Small intestine (tissue), 7 donors: ENCODE data around the gene ABCF1. TPM values are rescaled to one million over a fixed set of nuclear protein-coding genes. Genes with fewer than 3 reads are reported as not detected.

Experiments used
- DNase-seq, 2 donors: peaks; one replicate each; pipeline versions ENCODE4 v3.0.0 to v3.0.0-alpha.2; 2013
- FAIRE-seq: peaks from 2 replicates; lab custom pipeline; 2012; peaks lifted over from hg19 to GRCh38; lab: Jason Lieb, UNC
- H3K27ac ChIP-seq, 3 donors: one replicate each; pipeline ENCODE4 v1.5.1; 2013; ENCODE audit warnings: low read length in 2 of 3, mild to moderate bottlenecking in 2 of 3, control low read depth in 1 of 3, inconsistent platforms in 1 of 3, low read depth in 1 of 3, moderate library complexity in 1 of 3
- H3K27me3 ChIP-seq, 3 donors: one replicate each; pipeline ENCODE4 v1.6.1; 2013; ENCODE audit warnings: low read length in 3 of 3, inconsistent platforms in 1 of 3; ENCODE audit not compliant: control insufficient read depth in 3 of 3, insufficient read depth in 3 of 3
- H3K36me3 ChIP-seq, 3 donors: one replicate each; pipeline ENCODE4 v1.6.1; 2013; ENCODE audit warnings: low read length in 3 of 3, inconsistent platforms in 1 of 3, low read depth in 1 of 3, mild to moderate bottlenecking in 1 of 3, moderate library complexity in 1 of 3; ENCODE audit not compliant: control insufficient read depth in 3 of 3, insufficient read depth in 2 of 3
- H3K4me1 ChIP-seq, 3 donors: one replicate each; pipeline ENCODE4 v1.6.1; 2013; ENCODE audit warnings: low read length in 2 of 3, inconsistent platforms in 1 of 3, low read depth in 1 of 3, mild to moderate bottlenecking in 1 of 3, moderate library complexity in 1 of 3; ENCODE audit not compliant: control insufficient read depth in 3 of 3, insufficient read depth in 2 of 3
- H3K4me3 ChIP-seq, 3 donors: one replicate each; pipeline ENCODE4 v1.5.1; 2013; ENCODE audit warnings: low read length in 3 of 3, control low read depth in 1 of 3, inconsistent platforms in 1 of 3, low read depth in 1 of 3, mild to moderate bottlenecking in 1 of 3, moderate library complexity in 1 of 3
- H3K9me3 ChIP-seq, 2 donors: one replicate each; pipeline ENCODE4 v1.6.1; 2013; ENCODE audit warnings: low read depth in 1 of 2, low read length in 1 of 2; ENCODE audit not compliant: control insufficient read depth in 2 of 2, insufficient read depth in 1 of 2
- whole genome bisulfite sequencing, 3 donors: extraction: QIAGEN DNeasy Blood & Tissue Kit; methylation state at CpG; one replicate each; pipeline ENCODE4 v1.1.7; 2013; 5-methylcytosine and 5-hydroxymethylcytosine counted together
- polyA plus RNA-seq, 4 donors: library from polyadenylated mRNA; stranded (reverse) in 3 of 4; unstranded in 1 of 4; fragments of 200-250 nt in 3 of 4; fragments of 120-200 nt in 1 of 4; gene quantifications; one replicate each; pipeline versions ENCODE4 v1.2.1 to v1.2.3, GENCODE V29; 2013
- donor health status: healthy with polysubstance abuse.
- donor health status: control.
- donor health status: control.
- donor health status: Bipolar disorder and iron deficiency.
- donor health status: healthy.

The ABCF1 gene
- polyA plus RNA-seq, 4 donors = 30.0 to 76.5 (median 38.8) TPM

DNA sequence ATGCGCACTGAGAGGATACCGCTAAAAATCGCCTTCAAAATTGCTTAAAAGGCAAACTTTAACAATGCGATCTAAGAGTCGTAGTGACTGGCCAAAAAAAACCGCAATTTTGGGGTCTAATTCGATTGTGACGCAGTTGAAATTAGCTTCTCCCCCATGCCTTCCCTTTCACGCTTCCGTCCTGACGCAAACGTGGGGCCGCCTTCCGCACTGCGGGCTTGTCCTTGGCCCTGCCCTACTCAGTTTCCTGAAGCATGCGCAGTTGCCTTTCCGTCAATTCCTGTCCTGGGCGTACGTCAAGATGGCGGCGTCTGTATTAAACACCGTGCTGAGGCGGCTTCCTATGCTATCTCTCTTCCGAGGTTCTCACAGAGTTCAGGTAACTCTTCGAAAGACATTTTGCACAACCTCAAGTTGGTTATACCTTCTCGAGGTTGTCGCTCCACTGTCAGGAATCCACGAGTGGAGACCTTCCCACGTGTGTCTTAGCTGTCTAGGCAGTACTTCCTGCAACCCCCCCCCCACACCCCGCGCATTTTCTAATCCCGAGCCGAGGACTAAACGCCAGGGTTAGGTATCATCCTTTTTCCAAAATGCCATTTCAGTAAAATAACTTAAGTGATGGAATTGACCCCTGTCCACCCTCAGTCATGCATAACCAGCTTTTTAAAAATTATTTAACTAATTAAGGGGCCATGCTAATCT lies 46.5 kb downstream of the ABCF1 start, which contains the start of gene MRPS18B:
MRPS18B (plus strand) TSS at position 276 of the 705 bp plus-strand sequence; CDS start at position 302, 26 bp downstream.
- no peak for FAIRE-seq
- H3K27me3 ChIP-seq = no peaks in the 10 kb centered on the region
- peaks cover 0 to 22% (median 3%) of the 10 kb centered on the region in 3 donors for H3K4me1 ChIP-seq
- DNase-seq = peak; percentile 99
- WGBS, 3 donors = 0% methylated on average over 34 of the region's 34 CpGs
- peak within 1 kb of the TSS; percentile 65 to 92 (median 79) for H3K4me3 ChIP-seq
- H3K36me3 ChIP-seq = peaks cover 2 to 36% (median 12%) of the 10 kb centered on the region in 3 donors
- no peaks in the 10 kb centered on the region for H3K9me3 ChIP-seq
- peak within 1 kb of the TSS; percentile 96 to 99 (median 98) for H3K27ac ChIP-seq

DNA sequence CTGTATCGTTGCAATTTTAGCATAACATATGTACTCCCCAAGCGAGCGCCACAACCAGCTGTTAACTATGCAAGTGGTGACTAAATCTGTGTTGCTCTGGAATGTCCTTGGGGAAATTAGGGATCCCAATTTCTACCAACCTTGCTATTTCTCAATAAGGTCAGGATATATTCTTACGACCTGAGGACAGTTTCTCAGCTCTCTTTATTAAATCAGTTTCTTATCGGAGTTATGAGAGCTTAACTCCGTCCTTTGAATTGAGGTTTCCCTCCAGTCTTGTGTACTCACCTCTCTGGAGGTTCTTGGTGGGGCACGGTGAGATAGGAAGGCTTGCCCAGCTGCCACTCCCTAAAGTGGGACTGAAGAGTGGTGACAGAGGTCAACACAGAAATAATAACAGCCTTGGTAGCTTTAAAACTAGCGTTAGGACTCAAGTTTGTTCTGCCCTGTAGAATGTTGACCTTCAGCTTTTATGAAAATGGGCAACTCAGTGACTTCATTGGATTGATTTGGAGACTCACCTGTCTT lies 47.1 kb downstream of the ABCF1 start:
- Histone ChIP-seq H3K36me3 (peaks cover 5 to 41% (median 13%) of the 10 kb centered on the region in 3 donors), H3K27ac (peak overlapping the region; percentile 82 to 96 (median 93)), H3K4me3 (peak overlapping the region; percentile 35 to 72 (median 65)), H3K4me1 (peaks cover 0 to 21% (median 3%) of the 10 kb centered on the region in 3 donors), H3K27me3 (no peaks in the 10 kb centered on the region), H3K9me3 (no peaks in the 10 kb centered on the region)
- DNase-seq = peak; percentile 73 to 85
- FAIRE-seq = no peak
- WGBS, 3 donors = 1 to 10% (median 2%) methylated on average over 8 of the region's 8 CpGs

DNA sequence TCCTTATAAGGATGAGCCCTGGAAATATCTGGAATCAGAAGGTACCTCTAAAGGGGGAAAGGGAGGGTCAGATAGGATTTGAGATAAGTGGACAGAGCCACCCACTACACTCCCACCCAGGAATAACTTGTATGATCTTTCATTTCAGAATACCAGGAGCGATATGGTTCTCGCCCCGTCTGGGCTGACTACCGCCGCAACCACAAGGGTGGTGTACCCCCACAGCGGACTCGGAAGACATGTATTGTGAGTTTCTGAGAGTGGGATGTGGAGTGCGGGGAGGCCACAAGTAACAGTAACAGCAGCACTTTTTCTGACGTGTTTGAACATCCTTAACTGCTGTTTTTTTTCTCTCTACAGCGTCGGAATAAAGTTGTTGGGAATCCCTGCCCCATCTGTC lies 48.3 kb downstream of the ABCF1 start:
- Histone ChIP-seq H3K4me3 (no peak overlapping the region), H3K27ac (peak overlapping the region in 1 of 3 donors; percentile 93), H3K4me1 (peaks cover 0 to 9% (median under 1%) of the 10 kb centered on the region in 3 donors), H3K36me3 (peaks cover 5 to 49% (median 18%) of the 10 kb centered on the region in 3 donors), H3K27me3 (no peaks in the 10 kb centered on the region), H3K9me3 (no peaks in the 10 kb centered on the region)
- 94 to 97% (median 96%) methylated on average over 11 of the region's 11 CpGs for WGBS, 3 donors
- DNase-seq = no peak
- FAIRE-seq = no peak

DNA sequence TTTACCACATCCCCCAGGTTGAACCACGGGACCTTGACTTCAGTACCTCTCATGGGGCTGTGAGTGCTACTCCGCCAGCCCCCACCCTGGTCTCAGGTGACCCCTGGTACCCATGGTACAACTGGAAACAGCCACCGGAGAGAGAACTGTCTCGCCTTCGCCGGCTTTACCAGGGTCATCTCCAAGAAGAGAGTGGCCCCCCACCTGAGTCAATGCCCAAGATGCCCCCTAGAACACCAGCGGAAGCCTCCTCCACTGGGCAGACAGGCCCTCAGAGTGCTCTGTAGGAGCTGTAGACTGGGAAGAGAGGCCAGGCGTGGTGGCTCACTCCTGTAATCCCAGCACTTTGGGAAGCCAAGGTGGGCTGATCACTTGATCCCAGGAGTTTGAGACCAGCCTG lies 54.3 kb downstream of the ABCF1 start:
- Histone ChIP-seq H3K27ac (peak overlapping the region; percentile 79 to 87 (median 84)), H3K9me3 (no peaks in the 10 kb centered on the region), H3K4me3 (no peak overlapping the region), H3K27me3 (no peaks in the 10 kb centered on the region), H3K36me3 (peaks cover 7 to 74% (median 11%) of the 10 kb centered on the region in 3 donors), H3K4me1 (peaks cover 2 to 17% (median 3%) of the 10 kb centered on the region in 3 donors)
- DNase-seq (no peak), FAIRE-seq (no peak)
- 95 to 98% (median 97%) methylated on average over 8 of the region's 8 CpGs for WGBS, 3 donors

DNA sequence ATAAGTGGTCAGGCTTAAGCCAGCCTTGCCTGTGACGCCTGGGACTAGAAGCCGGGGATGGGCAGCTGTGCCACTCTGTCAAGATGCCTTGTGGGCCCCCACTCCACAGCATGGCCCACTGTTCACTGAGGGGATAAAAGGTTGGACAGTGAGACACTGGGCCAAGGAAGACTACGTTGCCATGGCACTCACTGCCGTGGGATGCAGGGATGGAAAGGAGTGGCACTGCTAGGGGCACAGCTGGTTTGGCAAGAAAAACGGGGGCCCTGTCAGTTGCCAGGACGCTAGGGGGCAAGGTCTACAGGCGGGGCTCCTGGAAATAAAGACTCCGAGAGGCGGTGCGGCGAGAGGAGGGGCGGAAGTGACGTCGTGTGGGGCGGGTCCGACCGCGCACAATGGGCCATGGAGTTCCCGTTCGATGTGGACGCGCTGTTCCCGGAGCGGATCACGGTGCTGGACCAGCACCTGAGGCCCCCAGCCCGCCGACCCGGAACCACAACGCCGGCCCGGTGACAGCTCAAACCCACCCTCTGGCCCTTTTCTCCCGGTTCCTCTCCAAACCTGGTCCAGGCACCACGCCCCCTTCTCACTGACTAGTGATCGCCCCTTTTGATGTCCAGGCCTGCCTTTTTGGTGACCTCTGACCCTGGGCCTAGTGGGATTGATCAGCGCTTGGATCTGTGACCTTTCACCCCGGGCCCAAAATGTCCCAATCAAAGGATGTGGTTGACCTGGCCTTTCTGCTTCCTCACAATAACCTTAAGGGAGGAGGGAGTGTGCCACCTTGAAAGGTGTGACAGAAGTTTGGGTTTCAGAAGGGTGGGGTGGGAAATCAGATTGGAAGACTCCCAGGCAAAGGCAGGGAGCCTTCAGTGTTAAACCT lies 55.5 kb downstream of the ABCF1 start, which contains the start of gene ATAT1:
ATAT1 (plus strand) TSS at position 391 of the 883 bp plus-strand sequence.
- peaks cover 2 to 17% (median 3%) of the 10 kb centered on the region in 3 donors for H3K4me1 ChIP-seq
- DNase-seq (peak; percentile 96 to 98), FAIRE-seq (no peak)
- H3K27me3 ChIP-seq = no peaks in the 10 kb centered on the region
- peak within 1 kb of the TSS; percentile 26 to 84 (median 64) for H3K4me3 ChIP-seq
- 1 to 2% (median 2%) methylated on average over 24 to 36 of the region's 36 CpGs for WGBS, 3 donors
- H3K36me3 ChIP-seq = peaks cover 7 to 76% (median 11%) of the 10 kb centered on the region in 3 donors
- peak within 1 kb of the TSS; percentile 79 to 87 (median 84) for H3K27ac ChIP-seq
- no peaks in the 10 kb centered on the region for H3K9me3 ChIP-seq

DNA sequence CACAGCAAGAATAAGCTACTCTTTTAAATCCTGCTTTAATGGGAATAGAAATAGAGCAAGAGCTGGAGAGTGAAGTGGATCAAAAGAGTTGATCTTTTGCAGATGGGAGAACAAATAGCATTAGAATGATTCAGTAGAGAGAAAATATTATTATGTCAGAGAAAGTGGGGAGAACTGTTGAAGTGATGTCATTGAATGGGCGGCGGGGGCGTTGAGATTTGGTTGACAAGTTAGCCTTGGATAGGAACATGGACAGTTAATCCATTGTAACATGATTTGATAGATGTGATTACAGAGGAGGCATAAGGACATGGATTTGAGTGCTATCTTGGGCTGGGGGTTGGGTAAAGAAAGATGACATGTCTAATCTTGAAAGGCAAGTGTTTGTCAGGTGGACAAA lies 64.6 kb downstream of the ABCF1 start:
- H3K4me3 ChIP-seq = no peak overlapping the region
- H3K9me3 ChIP-seq = no peaks in the 10 kb centered on the region
- peaks cover 0 to 69% (median 2%) of the 10 kb centered on the region in 3 donors for H3K36me3 ChIP-seq
- WGBS, 3 donors = 89 to 97% (median 96%) methylated on average over 3 of the region's 3 CpGs
- no peak for FAIRE-seq
- DNase-seq = peak in 1 of 2 donors; percentile 49
- H3K27ac ChIP-seq = no peak overlapping the region
- no peaks in the 10 kb centered on the region for H3K4me1 ChIP-seq
- no peaks in the 10 kb centered on the region for H3K27me3 ChIP-seq

DNA sequence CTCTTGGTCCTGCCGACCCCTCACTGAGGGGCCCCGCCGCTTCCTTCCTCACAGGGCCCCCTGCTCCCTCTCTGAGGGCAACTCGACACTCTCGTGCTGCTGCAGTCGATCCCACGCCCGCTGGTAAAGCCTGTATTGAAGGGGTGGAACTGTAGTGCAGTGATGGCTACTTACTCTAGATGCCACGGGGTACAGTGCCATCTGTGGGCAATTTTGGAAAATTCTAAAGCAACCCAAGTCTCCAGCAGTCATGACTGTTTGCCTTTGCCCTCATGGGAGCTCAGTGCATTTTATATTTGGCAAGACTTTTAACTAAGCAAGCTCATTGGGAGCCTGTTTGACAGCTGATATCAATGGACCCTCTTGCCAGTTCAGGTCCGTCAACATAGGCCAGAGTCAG lies 69.2 kb downstream of the ABCF1 start:
- 70 to 76% (median 76%) methylated on average over 10 of the region's 10 CpGs for WGBS, 3 donors
- no peak overlapping the region for H3K4me3 ChIP-seq
- H3K27me3 ChIP-seq = no peaks in the 10 kb centered on the region
- peaks cover 4 to 73% (median 6%) of the 10 kb centered on the region in 3 donors for H3K36me3 ChIP-seq
- no peaks in the 10 kb centered on the region for H3K9me3 ChIP-seq
- FAIRE-seq (no peak), DNase-seq (no peak)
- H3K27ac ChIP-seq = no peak overlapping the region
- peaks cover 0 to 12% (median 0%) of the 10 kb centered on the region in 3 donors for H3K4me1 ChIP-seq

DNA sequence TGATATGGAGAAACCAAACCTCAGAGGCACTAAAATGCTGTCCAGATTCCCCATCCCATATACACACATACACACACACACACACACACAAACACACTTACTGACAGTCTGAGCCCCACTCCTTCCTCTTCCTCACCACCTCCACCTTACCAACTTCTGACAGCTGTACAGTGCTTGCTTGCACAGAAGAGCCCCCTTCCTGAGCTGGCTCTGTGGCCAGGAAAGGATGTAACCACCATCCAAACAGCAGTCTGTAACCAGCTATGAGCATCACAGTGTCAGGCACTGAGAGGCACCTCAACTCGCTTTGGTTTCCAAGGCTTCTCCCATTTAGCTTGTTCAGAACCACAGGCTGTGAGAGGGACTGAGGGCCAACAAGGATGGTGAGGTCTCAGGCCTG lies 69.8 kb downstream of the ABCF1 start:
- Histone ChIP-seq H3K9me3 (no peaks in the 10 kb centered on the region), H3K4me1 (peaks cover 0 to 16% (median 2%) of the 10 kb centered on the region in 3 donors), H3K36me3 (peaks cover 4 to 76% (median 8%) of the 10 kb centered on the region in 3 donors), H3K27ac (no peak overlapping the region), H3K27me3 (no peaks in the 10 kb centered on the region), H3K4me3 (no peak overlapping the region)
- FAIRE-seq = no peak
- 64 to 94% (median 82%) methylated on average over 1 of the region's 1 CpG for WGBS, 3 donors
- no peak for DNase-seq
